HG02981 (cell line): ENCODE results near the gene EFR3B.
"Not testable (repeated sequence)": the region's sequence is repeated elsewhere in the genome, so short reads cannot be mapped to it uniquely, and the experiment has no call there.

Source experiments
- ATAC-seq: cut with Tn5 transposase; IDR thresholded peaks from one replicate; pipeline ENCODE4 v1.9.1; 2021; ENCODE audit warnings: mild to moderate bottlenecking, moderate library complexity; ENCODE audit not compliant: unreplicated experiment

The EFR3B gene

GRCh38 chr2:25146896-25147295, 105.0 kb downstream of the EFR3B start:
- no peak for ATAC-seq

- ATAC-seq = no peak
These were observed 107.8 kb downstream of the EFR3B start for GRCh38 chr2:25149646-25150045.

GRCh38 chr2:25150993-25151392, 109.1 kb downstream of the EFR3B start:
- ATAC-seq = not testable (repeated sequence)

DNA sequence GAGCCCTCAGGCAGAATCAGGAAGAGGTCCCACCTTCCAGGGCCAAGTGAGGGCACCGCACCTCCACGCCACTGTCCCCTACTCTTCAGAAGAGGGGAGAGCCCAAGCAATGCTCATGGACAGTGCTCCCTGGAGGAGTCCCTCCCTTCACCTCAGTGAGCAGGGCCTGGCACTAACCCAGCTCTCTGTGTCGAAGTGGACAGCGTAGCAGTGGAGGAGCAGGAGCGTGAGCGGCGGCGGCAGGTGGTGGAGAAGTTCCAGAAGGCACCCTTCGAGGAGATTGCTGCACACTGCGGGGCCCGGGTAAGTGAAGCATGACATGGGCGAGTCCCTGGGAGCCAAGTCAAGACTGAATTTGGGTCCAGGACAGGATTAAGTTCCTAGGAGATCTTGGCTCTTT, 109.8 kb downstream of the EFR3B start:
- ATAC-seq = no peak

GRCh38 chr2:25155401-25155800, 113.5 kb downstream of the EFR3B start:
- no peak for ATAC-seq

- no peak for ATAC-seq
These were observed 116.4 kb downstream of the EFR3B start for GRCh38 chr2:25158096-25158852.

- no peak for ATAC-seq
These were observed 118.1 kb downstream of the EFR3B start for GRCh38 chr2:25159949-25160348.

GRCh38 chr2:25160376-25160775, 118.5 kb downstream of the EFR3B start:
- ATAC-seq = no peak

- peak; percentile 59 for ATAC-seq
These were observed 119.3 kb downstream of the EFR3B start for GRCh38 chr2:25161055-25161781.

- not testable (repeated sequence) for ATAC-seq
These were observed 120.2 kb downstream of the EFR3B start for GRCh38 chr2:25162061-25162460.

DNA sequence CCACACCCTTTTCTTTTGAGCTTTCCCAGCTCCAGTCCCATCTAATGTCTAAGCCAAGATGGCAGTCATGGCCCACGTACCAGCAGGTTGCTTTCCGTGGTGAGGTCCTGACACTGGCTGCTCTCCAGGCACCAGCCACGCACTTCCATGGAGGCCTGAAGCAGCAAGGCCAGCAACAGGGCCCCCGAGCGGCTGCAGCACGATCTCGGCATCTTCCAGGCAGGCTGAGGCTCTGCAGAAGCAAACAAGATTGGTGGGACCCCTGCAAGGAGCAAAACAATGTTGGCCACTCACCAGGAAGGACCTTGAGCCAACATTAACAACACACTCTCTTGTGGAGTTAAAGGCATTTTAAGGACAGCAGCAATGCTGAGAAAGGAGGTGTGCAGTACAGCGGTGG, 122.7 kb downstream of the EFR3B start:
- no peak for ATAC-seq

DNA sequence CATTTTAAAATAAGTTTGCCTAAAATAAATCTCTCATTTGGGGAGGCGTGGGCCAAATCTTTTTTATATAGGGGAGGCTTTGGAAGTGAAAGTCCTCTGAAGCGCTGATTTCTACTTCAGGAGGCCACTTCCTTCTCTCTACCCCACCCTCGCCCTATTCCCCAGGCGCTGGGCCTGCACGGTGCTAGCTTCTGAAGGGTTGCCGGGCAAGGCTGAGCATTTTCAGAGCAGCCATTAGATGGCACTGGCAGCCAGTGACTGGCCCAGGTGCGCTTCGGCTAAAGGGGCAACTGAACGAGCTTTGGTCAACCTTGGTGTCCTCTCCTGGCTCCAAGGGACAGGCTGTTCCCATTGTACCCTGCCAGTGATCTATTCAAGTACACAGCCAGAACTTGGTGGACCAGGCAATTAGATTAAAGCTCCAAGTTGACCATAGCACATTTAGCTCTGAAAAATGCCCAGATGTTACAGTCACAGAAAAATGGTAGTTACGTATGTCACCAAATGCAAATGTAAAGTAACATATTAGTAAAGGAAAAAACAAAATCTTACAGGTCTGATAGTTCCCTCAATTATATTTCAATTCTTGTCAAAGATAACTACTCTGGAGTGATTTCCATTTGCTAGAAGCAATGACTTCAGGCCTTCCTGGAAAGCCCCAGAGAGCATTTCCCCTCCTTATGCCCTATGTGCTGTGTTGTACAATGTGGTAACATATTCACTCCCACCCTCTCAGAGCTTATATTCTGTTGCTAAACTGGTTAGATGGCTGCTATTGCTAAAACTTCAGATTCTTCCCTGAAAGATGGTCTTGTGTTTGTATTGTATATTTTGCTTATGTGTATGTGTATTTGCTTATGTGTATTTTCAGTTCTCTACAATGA, 124.4 kb downstream of the EFR3B start:
- ATAC-seq = peak; percentile 59

GRCh38 chr2:25168256-25169072, 126.6 kb downstream of the EFR3B start, which contains the start of gene POMC:
TSS of gene POMC (minus strand) at chr2:25168580. CDS start at chr2:25164772, 3,808 bp downstream.
- ATAC-seq = no peak

DNA sequence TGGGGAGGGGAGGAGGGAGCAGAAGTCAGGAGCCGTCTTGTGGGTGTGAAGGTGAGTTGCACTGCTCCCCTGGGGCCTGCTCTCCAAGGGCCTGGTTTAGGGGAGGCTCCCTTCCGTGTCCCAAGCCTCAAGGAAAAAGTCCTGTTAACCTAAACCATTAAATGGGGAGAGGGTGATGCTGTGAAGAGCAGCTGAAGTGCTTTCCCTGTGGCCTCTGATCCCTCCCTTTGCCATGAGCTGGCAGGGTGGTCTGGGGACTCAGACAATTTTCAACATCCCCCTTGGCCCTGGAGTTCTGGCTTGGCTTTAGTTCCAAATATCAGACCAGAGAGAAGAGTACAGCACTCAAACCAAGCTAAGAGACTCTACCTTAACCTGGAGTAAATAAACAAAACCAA, 127.2 kb downstream of the EFR3B start:
- ATAC-seq = no peak

GRCh38 chr2:25170888-25171287, 129.0 kb downstream of the EFR3B start:
- ATAC-seq = no peak

DNA sequence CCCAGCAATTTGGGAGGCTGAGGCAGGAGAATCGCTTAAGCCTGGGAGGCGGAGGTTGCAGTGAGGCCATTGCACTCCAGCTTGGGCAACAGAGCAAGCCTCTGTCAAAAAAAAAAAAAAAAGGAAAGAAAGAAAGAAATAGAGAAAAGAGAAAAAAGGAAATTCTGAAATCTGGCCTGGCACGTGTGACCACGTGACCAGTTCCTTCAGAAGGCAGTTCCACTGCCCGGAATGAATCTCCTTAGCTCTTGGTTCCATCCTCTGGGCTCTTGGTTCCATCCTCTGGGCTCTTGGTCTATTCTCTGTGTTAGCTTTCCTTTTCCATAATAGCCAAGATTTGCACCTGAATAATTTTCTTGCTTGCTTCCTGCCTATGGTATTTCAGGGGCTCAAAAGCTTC, 131.8 kb downstream of the EFR3B start:
- ATAC-seq = no peak

DNA sequence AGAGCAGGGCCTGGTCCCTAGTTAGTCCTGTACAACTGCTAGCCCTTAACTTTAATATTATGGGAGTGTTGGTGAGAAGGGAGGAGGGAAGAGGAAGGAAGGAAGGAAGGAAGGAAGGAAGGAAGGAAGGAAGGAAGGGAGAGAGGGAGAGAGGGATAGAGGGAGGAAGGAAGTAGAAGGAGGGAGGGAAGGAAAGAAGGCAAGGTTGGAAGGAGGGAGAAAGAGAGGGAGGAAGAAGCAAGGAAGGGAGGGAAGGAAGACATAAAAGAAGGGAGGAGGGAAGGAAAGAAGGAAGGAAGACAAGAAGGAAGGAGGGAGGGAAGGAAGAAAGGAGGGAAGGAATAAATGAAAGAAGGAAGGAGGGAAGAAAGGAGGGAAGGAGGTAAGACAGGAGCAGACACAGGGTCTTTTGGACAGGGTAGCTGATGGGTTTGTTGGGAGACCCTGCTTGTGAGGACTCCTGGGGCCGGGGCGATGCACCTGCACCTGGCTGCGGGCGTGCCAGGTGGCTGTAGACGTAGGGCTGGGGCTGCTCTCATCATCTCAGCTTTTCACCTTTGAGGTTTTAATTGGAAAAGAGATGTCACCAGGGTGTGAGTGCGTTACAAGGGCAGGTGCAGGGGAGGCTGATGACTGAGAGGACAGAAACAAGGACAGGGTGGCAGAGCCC, 132.5 kb downstream of the EFR3B start:
- no peak for ATAC-seq

- ATAC-seq = no peak
These were observed 134.3 kb downstream of the EFR3B start for GRCh38 chr2:25176138-25176537.

DNA sequence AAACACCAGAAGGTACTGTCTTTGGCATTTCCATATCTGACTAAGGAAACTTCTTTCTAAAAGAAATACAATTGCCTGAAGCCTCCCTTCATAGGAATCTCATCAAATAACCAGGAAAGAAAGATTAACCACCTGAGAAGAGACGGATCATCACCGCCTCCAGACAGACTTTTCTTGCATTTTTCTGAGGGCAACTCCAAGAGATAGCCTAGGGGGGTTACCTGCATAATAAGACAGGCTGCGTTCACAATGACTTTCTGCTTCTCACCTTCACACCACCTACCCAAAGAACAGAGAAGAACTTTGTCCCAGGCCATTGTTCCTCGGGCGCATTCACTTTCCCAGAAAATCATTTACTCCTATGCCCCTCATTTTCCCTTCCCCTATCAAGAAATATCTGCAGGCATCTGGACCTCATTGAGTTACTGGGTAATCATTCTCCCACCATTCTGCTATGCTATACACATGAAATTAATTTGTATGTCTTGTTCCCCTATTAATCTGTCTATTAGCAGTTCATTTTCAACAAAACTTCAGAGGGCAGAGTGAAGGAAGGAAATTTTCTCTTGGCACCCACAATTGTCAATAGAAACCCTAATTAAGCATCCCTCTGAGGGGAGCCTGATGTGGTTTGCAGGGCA, 134.8 kb downstream of the EFR3B start:
- no peak for ATAC-seq
